GM23338 (cell line): ENCODE data around the gene TMEM252.

Experiments used
- CREB1 ChIP-seq: fragments of 250-450 bp; sonication (Bioruptor Pico); IDR thresholded peaks from 2 replicates; pipeline ENCODE4 v1.5.0; 2020; ENCODE audit warnings: low read depth, mild to moderate bottlenecking, moderate library complexity
- CTCF ChIP-seq, 2 experiments: fragments of 200-600 bp in 1 of 2; sonication (generic) in 1 of 2; conservative IDR thresholded peaks; 2 replicates each; pipeline versions ENCODE4 v1.5.1 to v1.6.1; 2016 to 2017; ENCODE audit warnings: antibody characterized with exemption in 2 of 2, low read depth in 2 of 2, mild to moderate bottlenecking in 2 of 2, moderate library complexity in 1 of 2
- ETS1 ChIP-seq: IDR thresholded peaks from 2 replicates; pipeline ENCODE4 v1.6.1; 2016; ENCODE audit warnings: antibody characterized with exemption
- EZH2 ChIP-seq: fragments of 200-600 bp; sonication (generic); IDR thresholded peaks from one replicate; pipeline ENCODE4 v1.8.0; 2017; ENCODE audit warnings: antibody characterized with exemption, mild to moderate bottlenecking, low read depth; ENCODE audit not compliant: unreplicated experiment
- EZH2phosphoT487 ChIP-seq: fragments of 200-600 bp; sonication (generic); IDR thresholded peaks from one replicate; pipeline ENCODE4 v1.8.1; 2018; ENCODE audit warnings: antibody characterized with exemption; ENCODE audit not compliant: unreplicated experiment
- JUNB ChIP-seq: IDR thresholded peaks from one replicate; pipeline ENCODE4 v1.6.1; 2016; ENCODE audit warnings: antibody characterized with exemption; ENCODE audit not compliant: unreplicated experiment
- NANOG ChIP-seq: IDR thresholded peaks from 2 replicates; pipeline ENCODE4 v1.6.1; 2016; ENCODE audit warnings: antibody characterized with exemption, borderline replicate concordance
- POLR2AphosphoS5 ChIP-seq: IDR thresholded peaks from 2 replicates; pipeline ENCODE4 v1.6.1; 2016; ENCODE audit warnings: antibody characterized with exemption, low read depth
- REST ChIP-seq: IDR thresholded peaks from one replicate; pipeline ENCODE4 v1.6.1; 2018; ENCODE audit warnings: antibody characterized with exemption; ENCODE audit not compliant: unreplicated experiment
- STAT1 ChIP-seq: IDR thresholded peaks from one replicate; pipeline ENCODE4 v1.6.1; 2016; ENCODE audit warnings: antibody characterized with exemption; ENCODE audit not compliant: unreplicated experiment
- ZNF114 ChIP-seq: fragments of 250-450 bp; sonication (Bioruptor Pico); IDR thresholded peaks from 2 replicates; pipeline ENCODE4 v1.5.0; 2020; ENCODE audit warnings: mild to moderate bottlenecking, moderate library complexity
- ZNF331 ChIP-seq: fragments of 250-450 bp; sonication (Bioruptor Pico); IDR thresholded peaks from 2 replicates; pipeline ENCODE4 v1.5.0; 2020; ENCODE audit warnings: low read depth, mild to moderate bottlenecking, moderate library complexity
- ZNF462 ChIP-seq: fragments of 250-450 bp; sonication (Bioruptor Pico); IDR thresholded peaks from 2 replicates; pipeline ENCODE4 v1.5.0; 2020; ENCODE audit warnings: mild to moderate bottlenecking, moderate library complexity

GRCh38 chr9:68523367-68523936 lies 17.2 kb downstream of the TMEM252 start:
- TF ChIP-seq CTCF (conservative IDR thresholded peaks at IDR 0.05; ENCODE audit: low read depth in 2 of 2), result no peak
- TF ChIP-seq EZH2phosphoT487, result no peak
- TF ChIP-seq POLR2AphosphoS5, result no peak
- no peak for TF ChIP-seq JUNB
- TF ChIP-seq EZH2, result no peak
- TF ChIP-seq ETS1, result no peak
- no peak for TF ChIP-seq ZNF114 (CRISPR knock-in tag)
- no peak for TF ChIP-seq REST
- no peak for TF ChIP-seq NANOG
- TF ChIP-seq STAT1, result no peak
- TF ChIP-seq CREB1, result no peak
- no peak for TF ChIP-seq ZNF331
- TF ChIP-seq ZNF462 (CRISPR knock-in tag), result no peak
